Neuronal stem cell (in vitro differentiated cells): ENCODE results near the gene MRM1.

ENCODE experiments used
- DNase-seq: peaks from one replicate; pipeline ENCODE4 v3.0.0-alpha.2; 2013; ENCODE audit warnings: low spot score
- H2AFZ ChIP-seq: one replicate; pipeline ENCODE4 v1.6.1; 2013; ENCODE audit warnings: mild to moderate bottlenecking, low read length, inconsistent platforms
- H2AK5ac ChIP-seq: 2 replicates; pipeline ENCODE4 v1.6.1; 2013; ENCODE audit warnings: low read depth, mild to moderate bottlenecking, inconsistent platforms, low read length, moderate library complexity, mixed read lengths
- H2BK120ac ChIP-seq: 2 replicates; pipeline ENCODE4 v1.6.1; 2013; ENCODE audit warnings: low read depth, mild to moderate bottlenecking, inconsistent platforms, low read length, moderate library complexity, mixed read lengths
- H2BK12ac ChIP-seq: one replicate; pipeline ENCODE4 v1.6.1; 2013; ENCODE audit warnings: low read length, inconsistent platforms
- H2BK15ac ChIP-seq: 2 replicates; pipeline ENCODE4 v1.6.1; 2013; ENCODE audit warnings: mild to moderate bottlenecking, low read length, inconsistent platforms, mixed read lengths
- H2BK5ac ChIP-seq: one replicate; pipeline ENCODE4 v1.6.1; 2013; ENCODE audit warnings: inconsistent platforms, mild to moderate bottlenecking, low read length, moderate library complexity
- H3K14ac ChIP-seq: one replicate; pipeline ENCODE4 v1.6.1; 2013; ENCODE audit warnings: low read length, inconsistent platforms
- H3K18ac ChIP-seq: 2 replicates; pipeline ENCODE4 v1.6.1; 2013; ENCODE audit warnings: low read length, inconsistent platforms
- H3K23ac ChIP-seq: 2 replicates; pipeline ENCODE4 v1.6.1; 2013; ENCODE audit warnings: low read depth, mild to moderate bottlenecking, mixed read lengths, low read length, inconsistent platforms; ENCODE audit not compliant: poor library complexity
- H3K27ac ChIP-seq: replicated peaks from 3 replicates; pipeline ENCODE4 v1.5.1; 2013; ENCODE audit warnings: low read length, inconsistent platforms
- H3K27me3 ChIP-seq, 3 experiments: 2 replicates each; pipeline ENCODE4 v1.6.1; 2013; ENCODE audit warnings: low read length in 3 of 3, mild to moderate bottlenecking in 2 of 3, inconsistent platforms in 1 of 3, low read depth in 1 of 3, mixed read lengths in 1 of 3, moderate library complexity in 1 of 3; ENCODE audit not compliant: control insufficient read depth in 3 of 3, insufficient read depth in 3 of 3
- H3K36me3 ChIP-seq, 2 donors: replicated peaks in 1 of 2; 2 replicates each; pipeline ENCODE4 v1.6.1; 2013; ENCODE audit warnings: low read length in 2 of 2; ENCODE audit not compliant: control insufficient read depth in 2 of 2, insufficient read depth in 2 of 2
- H3K4ac ChIP-seq: 2 replicates; pipeline ENCODE4 v1.6.1; 2013; ENCODE audit warnings: inconsistent platforms, mild to moderate bottlenecking, low read length, moderate library complexity
- H3K4me1 ChIP-seq, 2 donors: 1 replicate in 1 of 2; 2 replicates in 1 of 2; pipeline ENCODE4 v1.6.1; 2013; ENCODE audit warnings: low read length in 2 of 2, low read depth in 1 of 2; ENCODE audit not compliant: control insufficient read depth in 2 of 2, insufficient read depth in 1 of 2
- H3K4me2 ChIP-seq: one replicate; pipeline ENCODE4 v1.6.1; 2013; ENCODE audit warnings: mild to moderate bottlenecking, low read length, inconsistent platforms; ENCODE audit not compliant: insufficient read depth, poor library complexity, severe bottlenecking
- H3K4me3 ChIP-seq, 2 donors: 2 replicates each; pipeline ENCODE4 v1.5.1; 2013; ENCODE audit warnings: low read length in 2 of 2, mild to moderate bottlenecking in 2 of 2, inconsistent platforms in 1 of 2, moderate library complexity in 1 of 2
- H3K79me1 ChIP-seq: one replicate; pipeline ENCODE4 v1.6.1; 2013; ENCODE audit warnings: low read depth, mild to moderate bottlenecking, inconsistent platforms, low read length, moderate library complexity
- H3K9ac ChIP-seq: one replicate; pipeline ENCODE4 v1.6.1; 2013; ENCODE audit warnings: mild to moderate bottlenecking, low read depth, low read length, inconsistent platforms; ENCODE audit not compliant: poor library complexity
- H3K9me3 ChIP-seq, 2 donors: replicated peaks in 1 of 2; 2 replicates each; pipeline versions ENCODE3 to v1.6.1; 2013; ENCODE audit warnings: low read length in 2 of 2, mild to moderate bottlenecking in 2 of 2, inconsistent platforms in 1 of 2, low read depth in 1 of 2, mixed read lengths in 1 of 2, moderate library complexity in 1 of 2; ENCODE audit not compliant: control insufficient read depth in 2 of 2, insufficient read depth in 1 of 2
- H4K8ac ChIP-seq: one replicate; pipeline ENCODE4 v1.6.1; 2013; ENCODE audit warnings: low read depth, mild to moderate bottlenecking, inconsistent platforms, low read length, moderate library complexity
- H4K91ac ChIP-seq: one replicate; pipeline ENCODE4 v1.6.1; 2013; ENCODE audit warnings: low read length, low read depth, mild to moderate bottlenecking, inconsistent platforms; ENCODE audit not compliant: poor library complexity
- WGBS, 2 donors: extraction: QIAGEN DNeasy Blood & Tissue Kit; methylation state at CpG; one replicate each; pipeline ENCODE4 v1.1.7; 2013; ENCODE audit warnings: missing lambda C conversion rate in 2 of 2, mixed read lengths in 1 of 2; ENCODE audit not compliant: insufficient read length in 2 of 2, insufficient replicate concordance in 1 of 2; ENCODE audit errors: extremely low coverage in 2 of 2; 5-methylcytosine and 5-hydroxymethylcytosine counted together

MRM1 gene

GRCh38 chr17:36653374-36653773 is 52.0 kb downstream of the MRM1 start:
- Histone ChIP-seq H4K91ac (no peak overlapping the region), H2AFZ (no peak overlapping the region), H3K14ac (no peak overlapping the region), H3K4me2 (no peak overlapping the region), H3K9ac (no peak overlapping the region), H3K9me3 (no peaks in the 10 kb centered on the region), H3K27ac (no peak overlapping the region), H3K4me1 (peaks cover 0 to 21% of the 10 kb centered on the region in 2 donors), H3K4ac (no peak overlapping the region), H3K18ac (peak overlapping the region; percentile 15), H3K79me1 (no peaks in the 10 kb centered on the region), H2AK5ac (no peak overlapping the region), H3K23ac (peak overlapping the region; percentile 9), H2BK12ac (no peak overlapping the region), H2BK5ac (no peak overlapping the region), H3K36me3 (no peaks in the 10 kb centered on the region), H4K8ac (no peak overlapping the region), H2BK15ac (no peak overlapping the region), H2BK120ac (no peak overlapping the region), H3K4me3 (no peak overlapping the region), H3K27me3 (peaks cover 0 to 81% (median 25%) of the 10 kb centered on the region in 3 experiments)
- no CpG with 5 or more reads among the region's 3 CpGs for WGBS, 2 donors
- no peak for DNase-seq

GRCh38 chr17:36653856-36654255 is 52.5 kb downstream of the MRM1 start:
- H3K9ac ChIP-seq: no peak overlapping the region
- WGBS, 2 donors: no CpG with 5 or more reads among the region's 13 CpGs

GRCh38 chr17:36655726-36656125 is 54.3 kb downstream of the MRM1 start:
- Histone ChIP-seq H2BK12ac (no peak overlapping the region), H2BK15ac (no peak overlapping the region), H2AK5ac (no peak overlapping the region), H3K4me2 (no peak overlapping the region), H4K8ac (no peak overlapping the region), H3K23ac (no peak overlapping the region), H3K9ac (no peak overlapping the region), H2BK5ac (no peak overlapping the region), H3K18ac (no peak overlapping the region), H3K9me3 (no peaks in the 10 kb centered on the region), H3K4ac (no peak overlapping the region), H3K14ac (no peak overlapping the region), H2BK120ac (no peak overlapping the region), H2AFZ (no peak overlapping the region), H4K91ac (no peak overlapping the region), H3K36me3 (no peaks in the 10 kb centered on the region), H3K4me3 (no peak overlapping the region), H3K4me1 (peaks cover 0 to 4% of the 10 kb centered on the region in 2 donors), H3K79me1 (no peaks in the 10 kb centered on the region), H3K27me3 (peaks cover 0 to 86% (median 27%) of the 10 kb centered on the region in 3 experiments), H3K27ac (no peak overlapping the region)
- no CpG with 5 or more reads among the region's 7 CpGs for WGBS, 2 donors
- no peak for DNase-seq

More at GRCh38 chr17:36653856-36654255, 52.5 kb downstream of the MRM1 start:
- H3K18ac ChIP-seq: no peak overlapping the region
- no peak overlapping the region for H2AK5ac ChIP-seq
- no peak overlapping the region for H4K8ac ChIP-seq
- no peaks in the 10 kb centered on the region for H3K36me3 ChIP-seq
- no peak overlapping the region for H2BK5ac ChIP-seq
- H3K27ac ChIP-seq: no peak overlapping the region
- no peak overlapping the region for H2BK120ac ChIP-seq
- H2BK15ac ChIP-seq: no peak overlapping the region
- no peak overlapping the region for H2BK12ac ChIP-seq
- H3K9me3 ChIP-seq: no peaks in the 10 kb centered on the region
- H3K23ac ChIP-seq: peak overlapping the region; percentile 9
- H3K4me2 ChIP-seq: no peak overlapping the region
- no peak overlapping the region for H4K91ac ChIP-seq
- peaks cover 0 to 17% of the 10 kb centered on the region in 2 donors for H3K4me1 ChIP-seq
- H3K79me1 ChIP-seq: no peaks in the 10 kb centered on the region
- H3K4me3 ChIP-seq: no peak overlapping the region
- H2AFZ ChIP-seq: no peak overlapping the region
- DNase-seq: no peak
- peaks cover 0 to 82% (median 27%) of the 10 kb centered on the region in 3 experiments for H3K27me3 ChIP-seq
- no peak overlapping the region for H3K4ac ChIP-seq
- no peak overlapping the region for H3K14ac ChIP-seq

GRCh38 chr17:36657390-36657762 is 56.0 kb downstream of the MRM1 start:
- Histone ChIP-seq H3K18ac (peak overlapping the region; percentile 15), H3K4me2 (peak overlapping the region; percentile 78), H3K4me1 (peaks cover 5 to 8% of the 10 kb centered on the region in 2 donors), H2AFZ (peak overlapping the region; percentile 66), H3K4ac (no peak overlapping the region), H3K14ac (no peak overlapping the region), H3K27me3 (peaks cover 0 to 88% (median 30%) of the 10 kb centered on the region in 3 experiments), H3K23ac (peak overlapping the region; percentile 45), H2AK5ac (no peak overlapping the region), H4K91ac (no peak overlapping the region), H3K4me3 (peak overlapping the region in 1 of 2 donors; percentile 74), H3K36me3 (no peaks in the 10 kb centered on the region), H3K9me3 (peaks cover 0 to 2% of the 10 kb centered on the region in 2 donors), H3K9ac (peak overlapping the region; percentile 79), H2BK15ac (no peak overlapping the region), H2BK120ac (no peak overlapping the region), H3K27ac (no peak overlapping the region), H4K8ac (no peak overlapping the region), H3K79me1 (peaks cover 2% of the 10 kb centered on the region), H2BK12ac (peak overlapping the region; percentile 8), H2BK5ac (no peak overlapping the region)
- DNase-seq: no peak
- no CpG with 5 or more reads among the region's 25 CpGs for WGBS, 2 donors
